Duodenal mucosa (tissue), 2 donors: Measurements from ENCODE around the gene SNN.
A peak's percentile ranks its signal among the peaks of the same experiment; 100 is the strongest.

Source experiments
- H3K27ac ChIP-seq: one replicate; pipeline ENCODE4 v1.7.0; 2013; ENCODE audit warnings: low read depth, low read length
- H3K27me3 ChIP-seq, 2 donors: one replicate each; pipeline ENCODE4 v1.7.0; 2013; ENCODE audit warnings: low read length in 2 of 2, control low read depth in 1 of 2; ENCODE audit not compliant: insufficient read depth in 2 of 2, control insufficient read depth in 1 of 2
- H3K36me3 ChIP-seq, 2 donors: one replicate each; pipeline ENCODE4 v1.7.0; 2013; ENCODE audit warnings: low read length in 2 of 2, control low read depth in 1 of 2; ENCODE audit not compliant: insufficient read depth in 2 of 2, control insufficient read depth in 1 of 2
- H3K4me1 ChIP-seq, 2 donors: one replicate each; pipeline ENCODE4 v1.7.0; 2013; ENCODE audit warnings: low read length in 2 of 2, control low read depth in 1 of 2; ENCODE audit not compliant: insufficient read depth in 2 of 2, control insufficient read depth in 1 of 2
- H3K4me3 ChIP-seq, 2 donors: one replicate each; pipeline ENCODE4 v1.7.0; 2013; ENCODE audit warnings: low read length in 2 of 2, low read depth in 1 of 2
- H3K9ac ChIP-seq, 2 donors: one replicate each; pipeline ENCODE4 v1.7.0; 2013; ENCODE audit warnings: low read length in 2 of 2, low read depth in 1 of 2
- H3K9me3 ChIP-seq, 2 donors: one replicate each; pipeline ENCODE4 v1.7.0; 2013; ENCODE audit warnings: low read length in 2 of 2, control low read depth in 1 of 2; ENCODE audit not compliant: control insufficient read depth in 1 of 2

The SNN gene

GRCh38 chr16:11673091-11674000, 5.1 kb downstream of the SNN start:
- Histone ChIP-seq H3K27ac (no peak overlapping the region), H3K4me3 (peak overlapping the region in 1 of 2 donors; percentile 16), H3K9ac (no peak overlapping the region), H3K36me3 (peaks cover 6 to 23% of the 10 kb centered on the region in 2 donors), H3K4me1 (peaks cover 72 to 73% of the 10 kb centered on the region in 2 donors), H3K9me3 (no peaks in the 10 kb centered on the region), H3K27me3 (no peaks in the 10 kb centered on the region)

DNA sequence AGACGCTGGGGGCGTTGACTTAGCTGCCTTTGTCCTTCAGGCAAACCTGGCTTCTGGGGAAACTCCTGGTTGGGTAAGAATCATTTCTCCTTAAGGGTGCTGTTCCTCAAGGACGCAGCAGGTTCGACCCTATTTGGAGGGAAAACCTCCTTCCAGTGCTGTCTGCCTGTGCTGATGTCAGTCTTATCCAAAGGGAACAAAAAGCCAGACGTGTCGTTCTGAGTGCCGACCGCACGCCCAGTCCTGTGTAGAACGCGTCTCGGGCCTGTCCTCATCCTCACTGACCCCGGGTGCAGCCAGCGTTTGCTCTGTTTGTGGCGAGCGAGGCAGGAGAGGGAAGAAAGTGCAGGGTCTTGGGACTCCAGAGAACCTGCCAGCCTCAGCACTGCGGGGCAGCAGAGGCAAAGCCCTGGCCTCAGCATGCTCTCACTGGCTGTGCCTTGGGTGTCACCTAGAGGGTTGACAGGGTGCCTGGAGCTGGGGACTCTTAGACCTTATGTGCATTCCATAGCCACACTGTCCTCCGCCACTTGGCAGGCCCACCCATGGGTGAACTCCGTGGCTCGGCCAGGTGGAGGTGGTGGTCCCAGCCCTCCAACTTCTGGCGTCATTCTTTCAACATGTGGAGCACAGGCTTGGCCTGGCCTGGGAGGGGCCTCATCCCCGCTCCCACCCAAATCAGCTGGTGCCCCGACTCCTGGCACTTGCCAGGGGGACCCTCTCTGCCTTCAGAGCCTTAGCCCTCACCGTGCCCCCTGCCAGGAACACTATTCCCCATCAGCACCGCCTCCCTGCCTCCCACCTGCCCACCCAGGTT, 6.0 kb downstream of the SNN start:
- Histone ChIP-seq H3K4me1 (peaks cover 77 to 79% of the 10 kb centered on the region in 2 donors), H3K27ac (no peak overlapping the region), H3K4me3 (no peak overlapping the region), H3K27me3 (no peaks in the 10 kb centered on the region), H3K9me3 (no peaks in the 10 kb centered on the region), H3K9ac (peak overlapping the region in 1 of 2 donors; percentile 22), H3K36me3 (peaks cover 6 to 32% of the 10 kb centered on the region in 2 donors)

DNA sequence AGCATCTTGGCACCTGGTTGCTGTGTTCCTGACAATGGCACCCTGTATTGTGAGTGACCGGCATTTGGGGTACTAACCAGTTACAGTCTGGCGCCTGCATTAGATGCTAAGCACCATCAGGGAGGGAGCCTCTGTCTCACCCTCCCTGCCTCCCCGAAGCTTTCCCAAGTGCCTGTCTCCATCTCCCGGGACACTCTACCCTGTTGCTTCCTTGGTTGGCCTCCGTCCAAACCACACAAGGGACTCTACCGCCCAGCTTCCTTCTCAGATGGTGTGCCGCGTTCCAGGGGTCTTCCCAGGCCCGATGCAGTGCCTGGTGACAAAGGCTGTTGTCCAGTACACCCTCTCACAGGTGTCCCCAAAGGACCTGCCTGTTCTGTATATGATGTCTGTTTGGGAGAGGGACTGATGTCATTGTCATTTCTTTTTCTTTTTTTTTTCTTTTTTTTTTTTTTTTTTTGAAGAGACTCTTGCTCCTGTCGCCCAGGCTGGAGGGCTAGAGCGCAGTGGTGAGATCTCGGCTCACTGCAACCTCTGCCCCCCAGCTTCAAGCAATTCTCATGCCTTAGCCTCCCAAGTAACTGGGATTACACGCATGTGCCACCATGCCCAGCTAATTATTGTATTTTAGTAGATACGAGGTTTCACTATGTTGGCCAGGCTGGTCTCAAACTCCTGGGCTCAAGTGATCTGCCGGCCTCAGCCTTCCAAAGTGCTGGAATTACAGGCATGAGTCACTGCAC, 6.7 kb downstream of the SNN start:
- Histone ChIP-seq H3K4me3 (no peak overlapping the region), H3K36me3 (peaks cover 6 to 40% of the 10 kb centered on the region in 2 donors), H3K27me3 (no peaks in the 10 kb centered on the region), H3K9ac (peak overlapping the region in 1 of 2 donors; percentile 22), H3K27ac (peak overlapping the region; percentile 13), H3K9me3 (no peaks in the 10 kb centered on the region), H3K4me1 (peaks cover 72 to 79% of the 10 kb centered on the region in 2 donors)

GRCh38 chr16:11675561-11676511, 7.6 kb downstream of the SNN start:
- H3K4me3 ChIP-seq, result no peak overlapping the region
- H3K27me3 ChIP-seq, result no peaks in the 10 kb centered on the region
- H3K9ac ChIP-seq, result no peak overlapping the region
- no peak overlapping the region for H3K27ac ChIP-seq
- peaks cover 69 to 79% of the 10 kb centered on the region in 2 donors for H3K4me1 ChIP-seq
- H3K9me3 ChIP-seq, result no peaks in the 10 kb centered on the region
- H3K36me3 ChIP-seq, result peaks cover 6 to 44% of the 10 kb centered on the region in 2 donors

DNA sequence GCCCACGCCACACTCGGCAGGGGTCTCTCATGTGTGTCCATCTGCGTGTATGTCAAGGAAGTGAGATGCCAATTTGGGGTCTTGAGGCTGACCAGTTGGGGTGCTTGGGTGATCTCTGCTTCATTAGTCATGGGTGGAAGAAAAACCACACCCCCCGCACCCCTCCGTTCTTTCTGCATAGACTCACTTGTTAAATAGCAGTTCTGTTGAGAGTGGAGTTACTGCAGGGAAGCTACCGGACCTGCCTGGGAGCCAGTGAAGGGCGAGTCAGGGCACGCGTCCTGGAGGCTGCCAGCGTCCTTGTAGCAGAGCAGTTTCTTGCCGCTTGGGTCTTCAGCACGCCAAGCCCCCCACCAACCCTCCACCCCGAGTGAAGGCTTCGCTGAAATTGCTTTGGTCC, 8.5 kb downstream of the SNN start:
- no peak overlapping the region for H3K27ac ChIP-seq
- H3K4me1 ChIP-seq, result peaks cover 67 to 86% of the 10 kb centered on the region in 2 donors
- peaks cover 13 to 52% of the 10 kb centered on the region in 2 donors for H3K36me3 ChIP-seq

GRCh38 chr16:11677451-11677951, 9.2 kb downstream of the SNN start:
- Histone ChIP-seq H3K9ac (no peak overlapping the region), H3K4me1 (peaks cover 71 to 87% of the 10 kb centered on the region in 2 donors), H3K4me3 (no peak overlapping the region), H3K27me3 (no peaks in the 10 kb centered on the region), H3K9me3 (no peaks in the 10 kb centered on the region), H3K27ac (no peak overlapping the region), H3K36me3 (peaks cover 13 to 52% of the 10 kb centered on the region in 2 donors)

More for the DNA sequence above, 8.5 kb downstream of the SNN start:
- Histone ChIP-seq H3K9me3 (no peaks in the 10 kb centered on the region), H3K27me3 (no peaks in the 10 kb centered on the region), H3K9ac (no peak overlapping the region), H3K4me3 (no peak overlapping the region)

GRCh38 chr16:11677959-11678881, 10.0 kb downstream of the SNN start:
- Histone ChIP-seq H3K4me3 (no peak overlapping the region), H3K27ac (peak overlapping the region; percentile 5), H3K36me3 (peaks cover 18 to 56% of the 10 kb centered on the region in 2 donors)

DNA sequence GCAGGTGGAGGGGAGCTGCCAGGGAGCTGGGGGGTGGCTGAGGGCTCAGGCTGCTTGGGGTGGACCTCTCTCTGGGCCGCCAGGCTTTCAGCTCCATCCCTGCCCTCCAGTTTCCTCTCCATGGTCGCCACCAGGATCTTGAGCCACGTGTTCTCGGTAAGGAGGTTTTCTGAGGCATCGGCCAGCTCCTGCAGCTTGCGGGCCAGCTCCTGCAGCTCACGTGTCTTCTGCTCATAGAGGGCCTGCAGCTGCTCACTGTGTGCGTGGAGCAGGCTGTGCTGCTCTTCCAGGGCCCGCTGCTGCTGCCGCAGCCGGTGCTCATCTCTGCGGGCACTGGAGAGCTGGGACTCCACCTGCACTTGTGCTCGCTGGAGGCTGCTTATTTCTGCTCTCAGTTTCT, 11.0 kb downstream of the SNN start:
- Histone ChIP-seq H3K27ac (no peak overlapping the region), H3K9me3 (no peaks in the 10 kb centered on the region), H3K4me1 (peaks cover 66 to 86% of the 10 kb centered on the region in 2 donors), H3K9ac (no peak overlapping the region), H3K36me3 (peaks cover 27 to 67% of the 10 kb centered on the region in 2 donors), H3K27me3 (no peaks in the 10 kb centered on the region), H3K4me3 (no peak overlapping the region)

More at GRCh38 chr16:11677959-11678881, 10.0 kb downstream of the SNN start:
- no peak overlapping the region for H3K9ac ChIP-seq
- no peaks in the 10 kb centered on the region for H3K27me3 ChIP-seq
- no peaks in the 10 kb centered on the region for H3K9me3 ChIP-seq
- peaks cover 71 to 87% of the 10 kb centered on the region in 2 donors for H3K4me1 ChIP-seq
